Measurements from ENCODE around the gene MYLK4. TPM values are rescaled to one million over a fixed set of nuclear protein-coding genes. Genes with fewer than 3 reads are reported as not detected.

The MYLK4 gene
- total and polyA plus RNA-seq, 2 donors (not counting 1 experiment from before 2014, with no cell fraction given), result 0.33 to 0.59 TPM

GRCh38 chr6:2676048-2676447, 74.7 kb downstream of the MYLK4 start:
- TF ChIP-seq CTCF (conservative IDR thresholded peaks at IDR 0.05 in 1 of 2, IDR thresholded peaks at IDR 0.05 in 1 of 2; ENCODE audit: low read depth in 1 of 2, low read length in 2 of 2) (no peak), EZH2 (IDR thresholded peaks at IDR 0.05; ENCODE audit: low read length, missing control alignments) (no peak)
- Histone ChIP-seq H3K36me3 (ENCODE audit: control insufficient read depth, insufficient read depth, low read length) (no peaks in the 10 kb centered on the region), H3K9ac (ENCODE audit: insufficient read depth, low read length) (no peak overlapping the region), H4K20me1 (ENCODE audit: control insufficient read depth, extremely low read depth, insufficient read depth, low read length) (no peaks in the 10 kb centered on the region), H3K4me2 (ENCODE audit: extremely low read depth, insufficient read depth, low read length) (no peak overlapping the region), H3K4me3 (replicated peaks in 1 of 4; ENCODE audit: control extremely low read depth in 1 of 4, insufficient read depth in 1 of 4, low read depth in 3 of 4, low read length in 4 of 4) (no peak overlapping the region), H3K9me3 (ENCODE audit: control insufficient read depth, insufficient read depth, low read depth, low read length) (no peaks in the 10 kb centered on the region), H3K79me2 (ENCODE audit: control insufficient read depth, insufficient read depth, low read length) (no peaks in the 10 kb centered on the region), H3K27ac (ENCODE audit: insufficient read depth, low read length) (no peak overlapping the region), H2AFZ (ENCODE audit: low read length) (no peak overlapping the region), H3K27me3 (ENCODE audit: control insufficient read depth, insufficient read depth, low read length) (no peaks in the 10 kb centered on the region), H3K4me1 (ENCODE audit: control insufficient read depth, extremely low read depth, insufficient read depth, low read length) (no peaks in the 10 kb centered on the region)
- no peak for DNase-seq (ENCODE audit: low read depth in 2 of 2)

GRCh38 chr6:2674857-2675256, 75.9 kb downstream of the MYLK4 start:
- TF ChIP-seq CTCF (conservative IDR thresholded peaks at IDR 0.05 in 1 of 2, IDR thresholded peaks at IDR 0.05 in 1 of 2; ENCODE audit: low read depth in 1 of 2, low read length in 2 of 2), result no peak
- no peak for TF ChIP-seq EZH2 (IDR thresholded peaks at IDR 0.05; ENCODE audit: low read length, missing control alignments)
- DNase-seq (ENCODE audit: low read depth in 2 of 2), result no peak

GRCh38 chr6:2669067-2669700, 81.5 kb downstream of the MYLK4 start:
- Histone ChIP-seq H3K4me3 (replicated peaks in 1 of 4; ENCODE audit: control extremely low read depth in 1 of 4, insufficient read depth in 1 of 4, low read depth in 3 of 4, low read length in 4 of 4) (no peak overlapping the region), H4K20me1 (ENCODE audit: control insufficient read depth, extremely low read depth, insufficient read depth, low read length) (no peaks in the 10 kb centered on the region), H3K79me2 (ENCODE audit: control insufficient read depth, insufficient read depth, low read length) (no peaks in the 10 kb centered on the region), H3K4me1 (ENCODE audit: control insufficient read depth, extremely low read depth, insufficient read depth, low read length) (no peaks in the 10 kb centered on the region), H3K36me3 (ENCODE audit: control insufficient read depth, insufficient read depth, low read length) (no peaks in the 10 kb centered on the region), H3K27me3 (ENCODE audit: control insufficient read depth, insufficient read depth, low read length) (no peaks in the 10 kb centered on the region), H2AFZ (ENCODE audit: low read length) (no peak overlapping the region), H3K4me2 (ENCODE audit: extremely low read depth, insufficient read depth, low read length) (no peak overlapping the region), H3K9ac (ENCODE audit: insufficient read depth, low read length) (no peak overlapping the region), H3K9me3 (ENCODE audit: control insufficient read depth, insufficient read depth, low read depth, low read length) (no peaks in the 10 kb centered on the region), H3K27ac (ENCODE audit: insufficient read depth, low read length) (no peak overlapping the region)
- TF ChIP-seq EZH2 (IDR thresholded peaks at IDR 0.05; ENCODE audit: low read length, missing control alignments), result no peak
- TF ChIP-seq CTCF (conservative IDR thresholded peaks at IDR 0.05 in 1 of 2, IDR thresholded peaks at IDR 0.05 in 1 of 2; ENCODE audit: low read depth in 1 of 2, low read length in 2 of 2), result no peak
- peak in 1 of 2 donors; percentile 40 for DNase-seq (ENCODE audit: low read depth in 2 of 2)

More at GRCh38 chr6:2674857-2675256, 75.9 kb downstream of the MYLK4 start:
- H3K9ac ChIP-seq (ENCODE audit: insufficient read depth, low read length), result no peak overlapping the region
- no peaks in the 10 kb centered on the region for H3K79me2 ChIP-seq (ENCODE audit: control insufficient read depth, insufficient read depth, low read length)
- no peaks in the 10 kb centered on the region for H3K9me3 ChIP-seq (ENCODE audit: control insufficient read depth, insufficient read depth, low read depth, low read length)
- H3K4me3 ChIP-seq (replicated peaks in 1 of 4; ENCODE audit: control extremely low read depth in 1 of 4, insufficient read depth in 1 of 4, low read depth in 3 of 4, low read length in 4 of 4), result no peak overlapping the region
- H3K36me3 ChIP-seq (ENCODE audit: control insufficient read depth, insufficient read depth, low read length), result no peaks in the 10 kb centered on the region
- H2AFZ ChIP-seq (ENCODE audit: low read length), result no peak overlapping the region
- no peak overlapping the region for H3K4me2 ChIP-seq (ENCODE audit: extremely low read depth, insufficient read depth, low read length)
- no peaks in the 10 kb centered on the region for H4K20me1 ChIP-seq (ENCODE audit: control insufficient read depth, extremely low read depth, insufficient read depth, low read length)
- no peaks in the 10 kb centered on the region for H3K27me3 ChIP-seq (ENCODE audit: control insufficient read depth, insufficient read depth, low read length)
- no peak overlapping the region for H3K27ac ChIP-seq (ENCODE audit: insufficient read depth, low read length)
- no peaks in the 10 kb centered on the region for H3K4me1 ChIP-seq (ENCODE audit: control insufficient read depth, extremely low read depth, insufficient read depth, low read length)
